HL-60 (cell line): ENCODE results near the gene OSER1.

Source experiments
- DNase-seq, 2 experiments: peaks; one replicate each; pipeline ENCODE4 v3.0.0-alpha.2; 2010 to 2020; ENCODE audit warnings: low read depth in 1 of 2, low spot score in 1 of 2
- H3K27ac ChIP-seq: fragments of 250-450 bp; sonication (Bioruptor Pico); replicated peaks from 2 replicates; pipeline ENCODE4 v1.5.1; 2020; ENCODE audit warnings: mild to moderate bottlenecking, moderate library complexity
- H3K27me3 ChIP-seq: fragments of 250-450 bp; sonication (Bioruptor Pico); 2 replicates; pipeline ENCODE4 v1.5.1; 2021; ENCODE audit warnings: mild to moderate bottlenecking, moderate library complexity; ENCODE audit not compliant: insufficient read depth, poor library complexity, severe bottlenecking
- H3K4me3 ChIP-seq: replicated peaks from 2 replicates; pipeline ENCODE4 v1.5.1; 2011; ENCODE audit warnings: mild to moderate bottlenecking, control low read depth, low read length; ENCODE audit not compliant: insufficient read depth
- GABPA ChIP-seq: IDR thresholded peaks from 2 replicates; pipeline ENCODE4 v1.6.1; 2012; ENCODE audit warnings: low read depth
- POLR2AphosphoS5 ChIP-seq: IDR thresholded peaks from 2 replicates; pipeline ENCODE4 v1.6.1; 2012; ENCODE audit warnings: low read depth
- SPI1 ChIP-seq: IDR thresholded peaks from 2 replicates; pipeline ENCODE4 v1.6.1; 2012; ENCODE audit warnings: low read depth, mild to moderate bottlenecking, borderline replicate concordance
- TF ChIP-seq, protein P1 (sequence below): IDR thresholded peaks from one replicate; pipeline ENCODE4 v1.5.1; 2011; ENCODE audit warnings: low read length, control low read depth, inconsistent platforms; ENCODE audit not compliant: insufficient read depth
- TF ChIP-seq, protein P2 (sequence below): IDR thresholded peaks from 2 replicates; pipeline ENCODE4 v1.6.1; 2012; ENCODE audit warnings: low read depth; ENCODE audit not compliant: insufficient replicate concordance

OSER1 gene

DNA sequence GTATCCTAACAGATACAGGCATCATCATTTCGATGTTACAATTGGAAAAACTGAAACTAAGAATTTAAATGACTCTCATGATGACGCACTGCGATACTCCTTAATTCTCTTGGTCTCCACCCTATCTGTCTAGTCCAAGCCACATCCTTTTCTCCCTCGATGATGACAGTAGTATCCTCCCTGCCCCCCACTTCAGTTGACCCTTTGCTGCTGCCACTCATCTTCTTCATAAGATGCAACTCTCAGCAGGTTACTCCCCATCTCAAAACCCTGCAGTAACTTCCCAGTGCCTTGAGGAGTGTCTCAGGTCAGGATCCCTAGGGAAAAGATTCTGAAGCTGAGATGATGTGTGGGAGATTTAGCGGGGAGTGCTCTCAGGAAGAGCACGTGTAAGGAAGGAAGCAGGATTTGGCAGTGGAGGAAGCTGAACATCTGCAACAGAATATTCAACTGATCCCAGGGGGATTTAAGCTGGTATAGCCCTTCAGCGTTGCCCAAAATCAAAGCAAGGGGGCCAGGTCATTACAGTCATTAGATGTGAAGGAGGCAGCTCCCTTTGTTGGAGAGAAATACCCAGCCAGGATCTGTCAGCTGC, 39.7 kb downstream of the OSER1 start:
- Histone ChIP-seq H3K27me3 (peaks cover 6% of the 10 kb centered on the region), H3K4me3 (no peak overlapping the region), H3K27ac (no peak overlapping the region)
- DNase-seq, result no peak
- TF ChIP-seq SPI1 (no peak), GABPA (no peak), POLR2AphosphoS5 (no peak)
- TF ChIP-seq, protein P1, sequence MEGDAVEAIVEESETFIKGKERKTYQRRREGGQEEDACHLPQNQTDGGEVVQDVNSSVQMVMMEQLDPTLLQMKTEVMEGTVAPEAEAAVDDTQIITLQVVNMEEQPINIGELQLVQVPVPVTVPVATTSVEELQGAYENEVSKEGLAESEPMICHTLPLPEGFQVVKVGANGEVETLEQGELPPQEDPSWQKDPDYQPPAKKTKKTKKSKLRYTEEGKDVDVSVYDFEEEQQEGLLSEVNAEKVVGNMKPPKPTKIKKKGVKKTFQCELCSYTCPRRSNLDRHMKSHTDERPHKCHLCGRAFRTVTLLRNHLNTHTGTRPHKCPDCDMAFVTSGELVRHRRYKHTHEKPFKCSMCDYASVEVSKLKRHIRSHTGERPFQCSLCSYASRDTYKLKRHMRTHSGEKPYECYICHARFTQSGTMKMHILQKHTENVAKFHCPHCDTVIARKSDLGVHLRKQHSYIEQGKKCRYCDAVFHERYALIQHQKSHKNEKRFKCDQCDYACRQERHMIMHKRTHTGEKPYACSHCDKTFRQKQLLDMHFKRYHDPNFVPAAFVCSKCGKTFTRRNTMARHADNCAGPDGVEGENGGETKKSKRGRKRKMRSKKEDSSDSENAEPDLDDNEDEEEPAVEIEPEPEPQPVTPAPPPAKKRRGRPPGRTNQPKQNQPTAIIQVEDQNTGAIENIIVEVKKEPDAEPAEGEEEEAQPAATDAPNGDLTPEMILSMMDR, result no peak
- TF ChIP-seq, protein P2, sequence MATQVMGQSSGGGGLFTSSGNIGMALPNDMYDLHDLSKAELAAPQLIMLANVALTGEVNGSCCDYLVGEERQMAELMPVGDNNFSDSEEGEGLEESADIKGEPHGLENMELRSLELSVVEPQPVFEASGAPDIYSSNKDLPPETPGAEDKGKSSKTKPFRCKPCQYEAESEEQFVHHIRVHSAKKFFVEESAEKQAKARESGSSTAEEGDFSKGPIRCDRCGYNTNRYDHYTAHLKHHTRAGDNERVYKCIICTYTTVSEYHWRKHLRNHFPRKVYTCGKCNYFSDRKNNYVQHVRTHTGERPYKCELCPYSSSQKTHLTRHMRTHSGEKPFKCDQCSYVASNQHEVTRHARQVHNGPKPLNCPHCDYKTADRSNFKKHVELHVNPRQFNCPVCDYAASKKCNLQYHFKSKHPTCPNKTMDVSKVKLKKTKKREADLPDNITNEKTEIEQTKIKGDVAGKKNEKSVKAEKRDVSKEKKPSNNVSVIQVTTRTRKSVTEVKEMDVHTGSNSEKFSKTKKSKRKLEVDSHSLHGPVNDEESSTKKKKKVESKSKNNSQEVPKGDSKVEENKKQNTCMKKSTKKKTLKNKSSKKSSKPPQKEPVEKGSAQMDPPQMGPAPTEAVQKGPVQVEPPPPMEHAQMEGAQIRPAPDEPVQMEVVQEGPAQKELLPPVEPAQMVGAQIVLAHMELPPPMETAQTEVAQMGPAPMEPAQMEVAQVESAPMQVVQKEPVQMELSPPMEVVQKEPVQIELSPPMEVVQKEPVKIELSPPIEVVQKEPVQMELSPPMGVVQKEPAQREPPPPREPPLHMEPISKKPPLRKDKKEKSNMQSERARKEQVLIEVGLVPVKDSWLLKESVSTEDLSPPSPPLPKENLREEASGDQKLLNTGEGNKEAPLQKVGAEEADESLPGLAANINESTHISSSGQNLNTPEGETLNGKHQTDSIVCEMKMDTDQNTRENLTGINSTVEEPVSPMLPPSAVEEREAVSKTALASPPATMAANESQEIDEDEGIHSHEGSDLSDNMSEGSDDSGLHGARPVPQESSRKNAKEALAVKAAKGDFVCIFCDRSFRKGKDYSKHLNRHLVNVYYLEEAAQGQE, result no peak

DNA sequence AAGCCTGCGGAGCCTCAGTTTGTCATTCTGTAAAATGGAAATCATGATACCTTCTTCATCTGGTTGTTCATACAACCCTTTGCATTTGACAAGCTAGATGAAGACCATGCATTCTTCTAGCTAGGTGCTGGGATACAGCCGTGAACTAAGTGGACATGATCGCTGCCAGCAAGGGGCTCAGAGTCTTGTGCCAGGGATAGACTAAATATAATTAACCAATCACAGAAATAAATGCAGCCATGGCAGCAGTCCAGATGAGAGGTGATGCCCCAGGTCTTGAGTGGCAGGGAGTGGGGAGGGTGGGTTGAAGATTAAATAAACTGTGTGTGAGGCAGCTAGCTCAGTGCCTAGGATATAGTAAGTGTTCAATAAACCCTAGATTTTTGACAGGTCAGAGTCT, 42.8 kb downstream of the OSER1 start:
- TF ChIP-seq GABPA (no peak), POLR2AphosphoS5 (no peak), SPI1 (no peak)
- TF ChIP-seq, protein P2, result no peak
- TF ChIP-seq, protein P1, result no peak
- Histone ChIP-seq H3K27ac (no peak overlapping the region), H3K27me3 (peaks cover 8% of the 10 kb centered on the region), H3K4me3 (no peak overlapping the region)
- no peak for DNase-seq

DNA sequence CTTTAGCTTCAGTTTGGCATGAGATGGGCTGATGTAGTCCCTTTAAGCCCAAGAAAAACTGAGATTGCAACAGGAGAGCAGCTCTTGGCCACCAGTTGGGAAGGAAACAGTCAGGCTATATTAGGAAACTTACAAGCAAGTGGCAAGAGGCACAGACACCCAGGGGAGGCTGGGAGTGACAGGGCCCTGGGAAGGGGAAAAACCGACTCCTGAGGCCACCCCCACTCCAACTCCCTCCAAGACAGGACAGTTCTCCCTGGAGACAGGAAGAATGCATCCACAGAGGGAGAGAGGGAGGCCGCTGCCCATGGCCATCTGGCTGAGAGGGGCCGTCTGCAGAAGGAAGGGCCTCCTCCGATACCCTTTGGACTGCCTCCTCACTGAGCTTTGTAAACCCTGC, 44.1 kb downstream of the OSER1 start:
- no peak overlapping the region for H3K27ac ChIP-seq
- no peak for DNase-seq
- no peak overlapping the region for H3K4me3 ChIP-seq

More for the DNA sequence above, 44.1 kb downstream of the OSER1 start:
- peaks cover 4% of the 10 kb centered on the region for H3K27me3 ChIP-seq
- TF ChIP-seq GABPA (no peak), POLR2AphosphoS5 (no peak), SPI1 (no peak)
- TF ChIP-seq, protein P2, result no peak
- TF ChIP-seq, protein P1, result no peak
